H1 (cell line): Measurements from ENCODE around the gene LHFPL6. TPM values are rescaled to one million over a fixed set of nuclear protein-coding genes. Genes with fewer than 3 reads are reported as not detected.

Experiments
- CTCF ChIA-PET: fragments of 300-600 bp; sonication (Branson Sonifier 250); formaldehyde crosslinking; loops from one replicate; lab custom pipeline; 2021; ENCODE audit not compliant: partially characterized antibody; lab: Charles Lee
- POLR2A ChIA-PET: fragments of 300-600 bp; sonication (Branson Sonifier 250); formaldehyde crosslinking; loops from one replicate; lab custom pipeline; 2021; ENCODE audit warnings: inconsistent platforms; ENCODE audit not compliant: partially characterized antibody; lab: Charles Lee
- DNase-seq, 2 experiments: peaks; one replicate each; pipeline versions ENCODE4 v3.0.0 to v3.0.0-alpha.2; 2010 to 2022; ENCODE audit warnings: low spot score in 2 of 2, low read depth in 1 of 2, mixed read lengths in 1 of 2
- FAIRE-seq: peaks from 2 replicates; lab custom pipeline; 2011; peaks lifted over from hg19 to GRCh38; lab: Jason Lieb, UNC
- H2AFZ ChIP-seq: 2 replicates; pipeline ENCODE4 v1.8.1; 2012; ENCODE audit warnings: low read length, inconsistent platforms
- H2AK5ac ChIP-seq: 2 replicates; pipeline ENCODE4 v1.6.1; 2013; ENCODE audit warnings: low read depth, low read length
- H2BK120ac ChIP-seq: replicated peaks from 2 replicates; pipeline ENCODE3; 2013; ENCODE audit warnings: low read depth, low read length, inconsistent platforms
- H2BK12ac ChIP-seq: 2 replicates; pipeline ENCODE4 v1.6.1; 2013; ENCODE audit warnings: low read depth, low read length
- H2BK15ac ChIP-seq: 2 replicates; pipeline ENCODE4 v1.6.1; 2013; ENCODE audit warnings: low read length
- H2BK20ac ChIP-seq: 2 replicates; pipeline ENCODE4 v1.6.1; 2013; ENCODE audit warnings: low read length
- H2BK5ac ChIP-seq: 2 replicates; pipeline ENCODE4 v1.6.1; 2013; ENCODE audit warnings: low read depth, low read length
- H3K14ac ChIP-seq: 2 replicates; pipeline ENCODE4 v1.6.1; 2013; ENCODE audit warnings: inconsistent platforms; ENCODE audit not compliant: insufficient read length
- H3K18ac ChIP-seq: 2 replicates; pipeline ENCODE4 v1.6.1; 2013; ENCODE audit warnings: low read length; ENCODE audit errors: extremely low read depth
- H3K23ac ChIP-seq: 2 replicates; pipeline ENCODE4 v1.6.1; 2013; ENCODE audit warnings: inconsistent platforms; ENCODE audit not compliant: insufficient read length
- H3K23me2 ChIP-seq: 2 replicates; pipeline ENCODE4 v1.6.1; 2013; ENCODE audit warnings: low read depth, low read length
- H3K27ac ChIP-seq: 2 replicates; pipeline ENCODE4 v1.6.1; 2011; ENCODE audit warnings: low read depth, low read length, inconsistent platforms
- H3K27me3 ChIP-seq, 4 experiments: replicated peaks in 1 of 4; 1 replicate in 1 of 4; 2 replicates in 3 of 4; pipeline versions ENCODE4 v1.6.1 to v1.8.1; 2011 to 2013; ENCODE audit warnings: low read length in 3 of 4, mild to moderate bottlenecking in 3 of 4, inconsistent platforms in 2 of 4, mixed read lengths in 2 of 4, moderate library complexity in 1 of 4; ENCODE audit not compliant: control insufficient read depth in 3 of 4, insufficient read depth in 3 of 4; ENCODE audit errors: extremely low read depth in 1 of 4
- H3K36me3 ChIP-seq, 4 experiments: 2 replicates each; pipeline versions ENCODE4 v1.6.1 to v1.8.1; 2011 to 2013; ENCODE audit warnings: mild to moderate bottlenecking in 4 of 4, low read length in 3 of 4, moderate library complexity in 2 of 4, control low read depth in 1 of 4, inconsistent platforms in 1 of 4; ENCODE audit not compliant: insufficient read depth in 4 of 4, control insufficient read depth in 2 of 4
- H3K4ac ChIP-seq: replicated peaks from 2 replicates; pipeline ENCODE3; 2013; ENCODE audit warnings: low read length, low read depth, mixed read lengths, inconsistent platforms; ENCODE audit not compliant: insufficient read length
- H3K4me1 ChIP-seq, 4 experiments: replicated peaks in 1 of 4; 1 replicate in 1 of 4; 2 replicates in 3 of 4; pipeline versions ENCODE4 v1.6.1 to v1.8.1; 2011 to 2013; ENCODE audit warnings: low read length in 3 of 4, inconsistent platforms in 2 of 4, mixed read lengths in 1 of 4; ENCODE audit not compliant: insufficient read depth in 4 of 4, control insufficient read depth in 3 of 4
- H3K4me2 ChIP-seq, 2 experiments: 2 replicates each; pipeline versions ENCODE4 v1.6.1 to v1.8.1; 2011 to 2013; ENCODE audit warnings: low read depth in 2 of 2, low read length in 2 of 2, control low read depth in 1 of 2, inconsistent platforms in 1 of 2, mild to moderate bottlenecking in 1 of 2; ENCODE audit not compliant: insufficient read depth in 1 of 2
- H3K4me3 ChIP-seq, 4 experiments: fragments of 200-600, 300-600 bp in 1 of 4; sonication (generic), shearing (Covaris generic), sonication (Bioruptor Twin) in 1 of 4; 2 replicates each; pipeline versions ENCODE4 v1.5.1 to v1.8.1; 2011 to 2016; ENCODE audit warnings: low read length in 4 of 4, low read depth in 3 of 4, control low read depth in 2 of 4, inconsistent platforms in 2 of 4, mild to moderate bottlenecking in 2 of 4, mixed read lengths in 1 of 4, moderate library complexity in 1 of 4; ENCODE audit not compliant: insufficient read depth in 2 of 4; ENCODE audit errors: extremely low read depth in 1 of 4
- H3K56ac ChIP-seq: replicated peaks from 2 replicates; pipeline ENCODE3; 2013; ENCODE audit warnings: low read depth, mild to moderate bottlenecking, mixed read lengths, low read length, inconsistent platforms; ENCODE audit not compliant: insufficient read length
- H3K79me1 ChIP-seq: 2 replicates; pipeline ENCODE4 v1.6.1; 2013; ENCODE audit warnings: low read depth, low read length, control low read depth
- H3K79me2 ChIP-seq, 2 experiments: 2 replicates each; pipeline versions ENCODE4 v1.6.1 to v1.8.1; 2012 to 2013; ENCODE audit warnings: low read length in 2 of 2, mild to moderate bottlenecking in 2 of 2, inconsistent platforms in 1 of 2; ENCODE audit not compliant: insufficient read depth in 2 of 2, control insufficient read depth in 1 of 2
- H3K9ac ChIP-seq, 4 experiments: replicated peaks in 1 of 4; 1 replicate in 1 of 4; 2 replicates in 3 of 4; pipeline versions ENCODE4 v1.6.1 to v1.8.1; 2011 to 2013; ENCODE audit warnings: low read depth in 3 of 4, low read length in 3 of 4, control low read depth in 2 of 4, mild to moderate bottlenecking in 2 of 4, moderate library complexity in 2 of 4, inconsistent platforms in 1 of 4; ENCODE audit errors: extremely low read depth in 1 of 4
- H3K9me3 ChIP-seq, 2 experiments: 2 replicates each; pipeline versions ENCODE4 v1.6.1 to v1.8.1; 2012 to 2013; ENCODE audit warnings: mild to moderate bottlenecking in 2 of 2, moderate library complexity in 2 of 2, control low read depth in 1 of 2, inconsistent platforms in 1 of 2, low read depth in 1 of 2, low read length in 1 of 2, mixed read lengths in 1 of 2; ENCODE audit not compliant: insufficient read depth in 2 of 2
- H4K20me1 ChIP-seq, 2 experiments: replicated peaks in 1 of 2; 2 replicates each; pipeline versions ENCODE3 to v1.8.1; 2011 to 2013; ENCODE audit warnings: inconsistent platforms in 2 of 2, low read length in 2 of 2, mild to moderate bottlenecking in 1 of 2; ENCODE audit not compliant: insufficient read depth in 2 of 2, control insufficient read depth in 1 of 2
- H4K5ac ChIP-seq: 2 replicates; pipeline ENCODE4 v1.6.1; 2013; ENCODE audit warnings: low read length, low read depth, mixed read lengths, inconsistent platforms; ENCODE audit not compliant: insufficient read length
- H4K8ac ChIP-seq: 2 replicates; pipeline ENCODE4 v1.8.0; 2013; ENCODE audit warnings: mild to moderate bottlenecking, moderate library complexity, low read length, inconsistent platforms; ENCODE audit not compliant: insufficient read depth; ENCODE audit errors: extremely low read depth
- H4K91ac ChIP-seq: replicated peaks from 2 replicates; pipeline ENCODE3; 2013; ENCODE audit warnings: low read length, mixed read lengths, inconsistent platforms; ENCODE audit not compliant: insufficient read length
- CHD2 ChIP-seq: IDR thresholded peaks from 2 replicates; pipeline ENCODE4 v1.6.1; 2012; ENCODE audit warnings: low read length, improper control_type of control experiment
- CTCF ChIP-seq, 3 experiments: IDR thresholded peaks; 1 replicate in 2 of 3; 2 replicates in 1 of 3; pipeline versions ENCODE4 v1.5.1 to v1.6.1; 2011; ENCODE audit warnings: low read length in 3 of 3, mild to moderate bottlenecking in 3 of 3, inconsistent platforms in 2 of 3, low read depth in 1 of 3, moderate library complexity in 1 of 3; ENCODE audit not compliant: insufficient read depth in 1 of 3; ENCODE audit errors: control extremely low read depth in 1 of 3
- EZH2 ChIP-seq: fragments of 200-600 bp; sonication (generic); IDR thresholded peaks from 2 replicates; pipeline ENCODE4 v1.7.1; 2012; ENCODE audit warnings: low read depth, mild to moderate bottlenecking, moderate library complexity, low read length, inconsistent platforms; ENCODE audit not compliant: severe bottlenecking
- FOSL1 ChIP-seq: IDR thresholded peaks from 2 replicates; pipeline ENCODE4 v1.6.1; 2011; ENCODE audit warnings: mild to moderate bottlenecking, low read depth, low read length, moderate library complexity; ENCODE audit not compliant: insufficient read depth
- GTF2F1 ChIP-seq: IDR thresholded peaks from 2 replicates; pipeline ENCODE4 v1.6.1; 2012; ENCODE audit warnings: low read depth, low read length, improper control_type of control experiment, borderline replicate concordance
- HDAC2 ChIP-seq, 2 experiments: fragments of 300-600 bp in 1 of 2; sonication (generic) in 1 of 2; IDR thresholded peaks; 2 replicates each; pipeline ENCODE4 v1.6.1; 2011 to 2012; ENCODE audit warnings: low read depth in 2 of 2, low read length in 2 of 2, mild to moderate bottlenecking in 2 of 2, moderate library complexity in 2 of 2, borderline replicate concordance in 1 of 2, inconsistent platforms in 1 of 2
- KDM4A ChIP-seq: IDR thresholded peaks from one replicate; pipeline ENCODE4 v1.7.1; 2012; ENCODE audit warnings: low read depth, mild to moderate bottlenecking, moderate library complexity, low read length, inconsistent platforms; ENCODE audit not compliant: severe bottlenecking
- SIN3A ChIP-seq, 2 experiments: IDR thresholded peaks in 1 of 2; conservative IDR thresholded peaks in 1 of 2; 2 replicates each; pipeline ENCODE4 v1.6.1; 2011 to 2012; ENCODE audit warnings: low read length in 2 of 2, improper control_type of control experiment in 1 of 2, low read depth in 1 of 2, mild to moderate bottlenecking in 1 of 2
- TBP ChIP-seq: IDR thresholded peaks from 2 replicates; pipeline ENCODE4 v1.6.1; 2011; ENCODE audit warnings: low read depth, low read length, improper control_type of control experiment
- WGBS, 2 experiments: shearing (Covaris generic) in 1 of 2; methylation state at CpG; one replicate each; pipeline versions ENCODE4 v1.1.6 to v1.1.7; 2013 to 2015; ENCODE audit warnings: low lambda C conversion rate in 2 of 2, mixed read lengths in 2 of 2, inconsistent platforms in 1 of 2, low coverage in 1 of 2, missing lambda C conversion rate in 1 of 2; ENCODE audit not compliant: insufficient replicate concordance in 2 of 2, insufficient coverage in 1 of 2, insufficient read length in 1 of 2; ENCODE audit errors: extremely low coverage in 1 of 2, missing lambda C conversion rate in 1 of 2; 5-methylcytosine and 5-hydroxymethylcytosine counted together
- polyA plus RNA-seq, 7 experiments: library from polyadenylated mRNA; depleted of rRNA in 3 of 7; stranded (reverse) in 5 of 7; unstranded in 2 of 7; fragments of >200 nt in 5 of 7; fragments of 200-250 nt in 2 of 7; gene quantifications; 1 replicate in 5 of 7; 2 replicates in 1 of 7; 4 replicates in 1 of 7; pipeline versions ENCODE4 v1.2.1 to v1.2.3, GENCODE V29; 2011 to 2013; ENCODE audit warnings: missing spikeins in 2 of 7, mixed read lengths in 2 of 7
- total RNA-seq: library from RNA; stranded (reverse); fragmentation: NEBNext Ultra II Directional; extraction: Animal tissue kit (Norgen Biotek cat#: 25700); gene quantifications from 2 replicates; pipeline ENCODE4 v1.2.1, GENCODE V29; 2021

The LHFPL6 gene
- total and polyA plus RNA-seq, 2 of the 8 experiments (the other 6 are each of a cell fraction or from before 2014, with no cell fraction given) = 7.6 to 17.0 TPM

- FAIRE-seq (no peak), DNase-seq (no peak)
- no peak overlapping the region for H3K9ac ChIP-seq
- H3K27me3 ChIP-seq = no peaks in the 10 kb centered on the region
- no peaks in the 10 kb centered on the region for H3K36me3 ChIP-seq
- H3K56ac ChIP-seq = no peak overlapping the region
- H4K8ac ChIP-seq = no peak overlapping the region
- no peak overlapping the region for H3K14ac ChIP-seq
- H3K23me2 ChIP-seq = 0 out of 2 replicates have a peak, but pooled peaks cover 2% of the 10 kb centered on the region
- no peak overlapping the region for H3K27ac ChIP-seq
- 0 out of 4 replicates have a peak, but pooled peaks cover 0 to 2% of the 10 kb centered on the region in 2 experiments for H3K9me3 ChIP-seq
- no peaks in the 10 kb centered on the region for H3K79me2 ChIP-seq
- H4K91ac ChIP-seq = no peak overlapping the region
- H3K79me1 ChIP-seq = no peaks in the 10 kb centered on the region
- ChIA-PET CTCF (no interaction called here), POLR2A (no interaction called here)
- H4K5ac ChIP-seq = no peak overlapping the region
- 82% methylated on average over 4 of the region's 4 CpGs; no CpG with 5 or more reads in 1 of the 2 experiments for WGBS, 2 experiments
- peaks cover 0 to 20% (median 12%) of the 10 kb centered on the region in 4 experiments; a peak in 4 of 7 replicates for H3K4me1 ChIP-seq
- H3K23ac ChIP-seq = no peak overlapping the region
- H2BK20ac ChIP-seq = no peak overlapping the region
- no peak overlapping the region for H2AFZ ChIP-seq
- no peak overlapping the region for H2AK5ac ChIP-seq
- H2BK15ac ChIP-seq = no peak overlapping the region
- no peak overlapping the region for H3K4me3 ChIP-seq
- H3K18ac ChIP-seq = no peak overlapping the region
- H2BK12ac ChIP-seq = peak overlapping the region; percentile 94; the same call in 1 of the 2 replicates
- no peak overlapping the region for H2BK5ac ChIP-seq
- H4K20me1 ChIP-seq = peaks cover 0 to 4% of the 10 kb centered on the region in 2 experiments
- H2BK120ac ChIP-seq = no peak overlapping the region
- no peak overlapping the region for H3K4ac ChIP-seq
- H3K4me2 ChIP-seq = no peak overlapping the region
- TF ChIP-seq CHD2 (no peak), GTF2F1 (no peak), TBP (no peak), CTCF (IDR thresholded peaks at IDR 0.05; ENCODE audit: control extremely low read depth in 1 of 3, insufficient read depth in 1 of 3, low read depth in 1 of 3, low read length in 3 of 3) (no peak), KDM4A (no peak), EZH2 (no peak), SIN3A (conservative IDR thresholded peaks at IDR 0.05 in 1 of 2, IDR thresholded peaks at IDR 0.05 in 1 of 2; ENCODE audit: low read depth in 1 of 2, low read length in 2 of 2) (no peak), FOSL1 (no peak), HDAC2 (IDR thresholded peaks at IDR 0.05; ENCODE audit: borderline replicate concordance in 1 of 2, low read depth in 2 of 2, low read length in 2 of 2) (no peak)
Observed at GRCh38 chr13:39326469-39327171, 276.4 kb downstream of the LHFPL6 start.
